Progenitor cell of endocrine pancreas (in vitro differentiated cells): Measurements from ENCODE around the gene TAF1B. TPM values are rescaled to one million over a fixed set of nuclear protein-coding genes. Genes with fewer than 3 reads are reported as not detected.

Experiments used
- DNase-seq: peaks from one replicate; pipeline ENCODE4 v3.0.0; 2021; ENCODE audit warnings: low spot score; ENCODE audit not compliant: unreplicated experiment
- H3K27ac Mint-ChIP-seq: 2 replicates; pipeline ENCODE4 v1.8.0; 2021; ENCODE audit warnings: mild to moderate bottlenecking, moderate library complexity, mixed read lengths
- H3K27me3 Mint-ChIP-seq: 2 replicates; pipeline ENCODE4 v1.8.0; 2021; ENCODE audit warnings: mixed read lengths
- H3K36me3 Mint-ChIP-seq: 2 replicates; pipeline ENCODE4 v1.8.0; 2022; ENCODE audit warnings: mixed read lengths; ENCODE audit not compliant: insufficient read depth
- H3K4me1 Mint-ChIP-seq: 2 replicates; pipeline ENCODE4 v1.8.0; 2021; ENCODE audit warnings: low read depth, mixed read lengths
- H3K4me3 Mint-ChIP-seq: 2 replicates; pipeline ENCODE4 v1.8.0; 2021; ENCODE audit warnings: low read depth, mild to moderate bottlenecking, moderate library complexity, mixed read lengths
- H3K9me3 Mint-ChIP-seq: 2 replicates; pipeline ENCODE4 v1.8.0; 2021; ENCODE audit warnings: low read depth, mixed read lengths
- CTCF ChIP-seq: fragments of 200-600 bp; sonication (generic); IDR thresholded peaks from one replicate; pipeline ENCODE4 v1.5.0; 2021; ENCODE audit warnings: antibody characterized with exemption, mild to moderate bottlenecking; ENCODE audit not compliant: unreplicated experiment
- total RNA-seq: library from RNA; stranded (reverse); gene quantifications from 2 replicates; pipeline ENCODE4 v1.2.1, GENCODE V29; 2021

The TAF1B gene
- total RNA-seq, 1 donor from 2014 or later: 30.5 TPM

GRCh38 chr2:9952856-9953503 is 109.7 kb downstream of the TAF1B start:
- no peak for TF ChIP-seq CTCF
- Mint-ChIP-seq H3K27ac (peak overlapping the region; percentile 19), H3K27me3 (peaks cover 36% of the 10 kb centered on the region), H3K36me3 (peaks cover 4% of the 10 kb centered on the region), H3K4me3 (peak overlapping the region; percentile 85), H3K9me3 (no peaks in the 10 kb centered on the region), H3K4me1 (peaks cover 25% of the 10 kb centered on the region)
- DNase-seq: no peak

- Mint-ChIP-seq H3K4me3 (peak overlapping the region; percentile 47), H3K36me3 (peaks cover 4% of the 10 kb centered on the region), H3K27ac (peak overlapping the region; percentile 76), H3K9me3 (no peaks in the 10 kb centered on the region), H3K27me3 (peaks cover 27% of the 10 kb centered on the region), H3K4me1 (peaks cover 25% of the 10 kb centered on the region)
- no peak for DNase-seq
- TF ChIP-seq CTCF: no peak
Observed at GRCh38 chr2:9954136-9954535, 110.9 kb downstream of the TAF1B start.

GRCh38 chr2:9958057-9958456 is 114.8 kb downstream of the TAF1B start:
- Mint-ChIP-seq H3K27ac (no peak overlapping the region), H3K9me3 (no peaks in the 10 kb centered on the region), H3K4me3 (no peak overlapping the region), H3K27me3 (peaks cover 6% of the 10 kb centered on the region), H3K36me3 (peaks cover 10% of the 10 kb centered on the region), H3K4me1 (peaks cover 16% of the 10 kb centered on the region)
- no peak for DNase-seq
- no peak for TF ChIP-seq CTCF

- no peak for TF ChIP-seq CTCF
- Mint-ChIP-seq H3K27me3 (no peaks in the 10 kb centered on the region), H3K9me3 (no peaks in the 10 kb centered on the region), H3K27ac (no peak overlapping the region), H3K4me1 (peaks cover 5% of the 10 kb centered on the region), H3K4me3 (no peak overlapping the region), H3K36me3 (peaks cover 10% of the 10 kb centered on the region)
- no peak for DNase-seq
Observed at GRCh38 chr2:9959262-9959661, 116.0 kb downstream of the TAF1B start.

GRCh38 chr2:9961013-9961412 is 117.7 kb downstream of the TAF1B start:
- Mint-ChIP-seq H3K27ac (no peak overlapping the region), H3K36me3 (peaks cover 16% of the 10 kb centered on the region), H3K27me3 (no peaks in the 10 kb centered on the region), H3K4me3 (no peak overlapping the region), H3K4me1 (no peaks in the 10 kb centered on the region), H3K9me3 (no peaks in the 10 kb centered on the region)
- DNase-seq: no peak
- TF ChIP-seq CTCF: no peak
